Chondrocyte (in vitro differentiated cells): ENCODE results near the gene FANCG. TPM values are rescaled to one million over a fixed set of nuclear protein-coding genes. Genes with fewer than 3 reads are reported as not detected.
A peak's percentile ranks its signal among the peaks of the same experiment; 100 is the strongest.

Experiments
- DNase-seq: peaks from one replicate; pipeline ENCODE4 v3.0.0; 2021; ENCODE audit warnings: mixed read lengths, low spot score
- H3K27ac Mint-ChIP-seq: one replicate; pipeline ENCODE4 v1.8.0; 2021; ENCODE audit warnings: mild to moderate bottlenecking, moderate library complexity, mixed read lengths; ENCODE audit not compliant: unreplicated experiment
- H3K27me3 Mint-ChIP-seq: 2 replicates; pipeline ENCODE4 v1.8.0; 2021; ENCODE audit warnings: low read depth, mixed read lengths
- H3K36me3 Mint-ChIP-seq: 2 replicates; pipeline ENCODE4 v1.8.0; 2021; ENCODE audit warnings: low read depth, mixed read lengths
- H3K4me1 Mint-ChIP-seq: 2 replicates; pipeline ENCODE4 v1.8.0; 2021; ENCODE audit warnings: low read depth, mild to moderate bottlenecking, mixed read lengths
- H3K4me3 Mint-ChIP-seq: one replicate; pipeline ENCODE4 v1.8.0; 2021; ENCODE audit warnings: mild to moderate bottlenecking, moderate library complexity, mixed read lengths; ENCODE audit not compliant: unreplicated experiment
- H3K9me3 Mint-ChIP-seq: 2 replicates; pipeline ENCODE4 v1.8.0; 2021; ENCODE audit warnings: low read depth, mixed read lengths
- total RNA-seq: library from RNA; stranded (reverse); gene quantifications from 3 replicates; pipeline ENCODE4 v1.2.1, GENCODE V29; 2021
- TF ChIP-seq, protein P1 (sequence below): fragments of 200-600 bp; sonication (generic); IDR thresholded peaks from 2 replicates; pipeline ENCODE4 v1.5.0; 2021; ENCODE audit warnings: antibody characterized with exemption, mild to moderate bottlenecking, moderate library complexity

FANCG gene
- total RNA-seq, 1 donor from 2014 or later: 14.9 TPM

DNA sequence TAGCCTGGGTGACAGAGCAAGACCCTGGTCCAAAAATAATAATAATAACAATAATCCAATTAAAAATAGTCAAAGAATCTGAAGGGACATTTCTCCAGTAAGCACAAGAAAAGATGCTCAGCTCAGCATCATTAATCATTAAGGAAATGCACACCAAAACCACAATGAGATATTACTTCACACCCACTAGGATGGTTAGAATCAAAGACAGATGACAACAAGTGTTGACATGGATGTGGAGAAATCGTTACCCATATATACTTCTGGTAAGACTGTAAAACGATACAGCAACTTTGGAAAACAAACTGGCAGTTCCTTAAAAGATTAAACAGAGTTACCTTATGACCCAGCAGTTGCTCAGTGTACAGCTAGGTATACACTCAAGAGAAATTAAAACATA, 5.3 kb upstream of the FANCG start:
- DNase-seq: no peak
- Mint-ChIP-seq H3K4me1 (peaks cover 4% of the 10 kb centered on the region), H3K27me3 (no peaks in the 10 kb centered on the region), H3K36me3 (peaks cover 9% of the 10 kb centered on the region), H3K4me3 (no peak overlapping the region), H3K9me3 (no peaks in the 10 kb centered on the region), H3K27ac (no peak overlapping the region)
- TF ChIP-seq, protein P1, sequence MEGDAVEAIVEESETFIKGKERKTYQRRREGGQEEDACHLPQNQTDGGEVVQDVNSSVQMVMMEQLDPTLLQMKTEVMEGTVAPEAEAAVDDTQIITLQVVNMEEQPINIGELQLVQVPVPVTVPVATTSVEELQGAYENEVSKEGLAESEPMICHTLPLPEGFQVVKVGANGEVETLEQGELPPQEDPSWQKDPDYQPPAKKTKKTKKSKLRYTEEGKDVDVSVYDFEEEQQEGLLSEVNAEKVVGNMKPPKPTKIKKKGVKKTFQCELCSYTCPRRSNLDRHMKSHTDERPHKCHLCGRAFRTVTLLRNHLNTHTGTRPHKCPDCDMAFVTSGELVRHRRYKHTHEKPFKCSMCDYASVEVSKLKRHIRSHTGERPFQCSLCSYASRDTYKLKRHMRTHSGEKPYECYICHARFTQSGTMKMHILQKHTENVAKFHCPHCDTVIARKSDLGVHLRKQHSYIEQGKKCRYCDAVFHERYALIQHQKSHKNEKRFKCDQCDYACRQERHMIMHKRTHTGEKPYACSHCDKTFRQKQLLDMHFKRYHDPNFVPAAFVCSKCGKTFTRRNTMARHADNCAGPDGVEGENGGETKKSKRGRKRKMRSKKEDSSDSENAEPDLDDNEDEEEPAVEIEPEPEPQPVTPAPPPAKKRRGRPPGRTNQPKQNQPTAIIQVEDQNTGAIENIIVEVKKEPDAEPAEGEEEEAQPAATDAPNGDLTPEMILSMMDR: no peak

DNA sequence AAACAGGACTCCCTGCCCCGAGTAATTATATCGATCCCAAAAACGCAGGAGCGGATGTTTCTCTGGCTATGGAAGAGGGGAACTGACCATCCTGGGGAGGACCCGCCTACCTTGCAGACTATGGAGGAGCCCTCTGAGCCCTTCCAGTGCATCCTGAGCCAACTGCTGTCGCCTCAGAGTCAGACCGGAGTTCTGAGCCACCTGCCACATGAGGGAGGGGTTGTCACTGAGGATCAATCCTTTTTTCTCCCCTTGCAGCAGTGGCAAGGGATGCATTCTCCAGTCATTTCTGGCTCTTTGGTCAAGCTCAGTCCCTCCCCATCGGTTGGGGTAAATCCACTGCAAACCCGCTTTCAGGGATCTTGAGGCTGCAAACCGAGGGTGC, 709 bp downstream of the FANCG start:
- Mint-ChIP-seq H3K4me3 (peak overlapping the region; percentile 89), H3K36me3 (peaks cover 10% of the 10 kb centered on the region), H3K9me3 (no peaks in the 10 kb centered on the region), H3K27ac (peak overlapping the region; percentile 93), H3K27me3 (no peaks in the 10 kb centered on the region), H3K4me1 (peaks cover 23% of the 10 kb centered on the region)
- DNase-seq: no peak
- TF ChIP-seq, protein P1: no peak

DNA sequence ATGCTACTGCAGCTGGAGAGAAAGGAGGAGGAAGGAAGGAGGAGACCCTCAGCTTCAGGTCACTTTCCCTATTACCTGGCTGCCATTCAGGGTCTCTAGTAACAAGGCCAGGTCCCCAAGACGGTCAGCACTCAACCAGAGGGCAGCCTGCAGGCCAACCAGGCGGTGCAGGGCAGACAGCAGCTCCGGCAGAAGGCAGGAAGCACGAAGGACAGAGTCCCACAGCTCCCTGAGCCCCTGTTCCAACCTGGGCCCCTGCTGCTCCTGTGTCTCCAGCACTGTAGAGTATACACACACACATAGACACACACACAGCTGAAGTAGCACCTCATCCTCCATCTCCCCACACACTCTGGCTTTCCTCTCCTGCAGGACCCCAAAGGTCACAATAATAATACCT, 1.7 kb downstream of the FANCG start:
- Mint-ChIP-seq H3K9me3 (no peaks in the 10 kb centered on the region), H3K27ac (peak overlapping the region; percentile 22), H3K27me3 (no peaks in the 10 kb centered on the region), H3K36me3 (peaks cover 10% of the 10 kb centered on the region), H3K4me1 (peaks cover 24% of the 10 kb centered on the region), H3K4me3 (peak overlapping the region; percentile 89)
- TF ChIP-seq, protein P1: no peak
- DNase-seq: no peak

DNA sequence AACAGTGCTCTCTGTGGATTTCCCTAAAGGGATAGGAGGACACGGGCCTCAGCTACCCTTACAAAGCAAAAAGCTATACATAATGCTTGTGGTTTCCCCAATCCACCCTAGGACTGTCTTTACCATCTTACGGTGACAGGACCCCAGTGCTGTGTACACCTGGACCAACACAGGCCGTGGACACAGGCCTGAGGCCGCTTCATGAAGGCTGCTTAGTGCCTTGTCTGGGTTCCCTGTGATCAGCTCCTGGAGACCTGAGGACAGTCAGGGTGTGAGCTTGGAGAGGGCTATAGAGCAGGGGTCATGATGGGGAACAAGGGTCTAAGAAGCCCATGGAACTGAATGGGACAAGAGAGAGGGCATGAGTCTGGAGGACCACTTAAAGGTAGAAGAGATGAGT, 2.9 kb downstream of the FANCG start:
- TF ChIP-seq, protein P1: no peak
- H3K4me1 Mint-ChIP-seq: peaks cover 30% of the 10 kb centered on the region
- H3K9me3 Mint-ChIP-seq: no peaks in the 10 kb centered on the region
- no peak overlapping the region for H3K27ac Mint-ChIP-seq
- H3K36me3 Mint-ChIP-seq: peaks cover 10% of the 10 kb centered on the region
- DNase-seq: no peak
- no peaks in the 10 kb centered on the region for H3K27me3 Mint-ChIP-seq
- no peak overlapping the region for H3K4me3 Mint-ChIP-seq

DNA sequence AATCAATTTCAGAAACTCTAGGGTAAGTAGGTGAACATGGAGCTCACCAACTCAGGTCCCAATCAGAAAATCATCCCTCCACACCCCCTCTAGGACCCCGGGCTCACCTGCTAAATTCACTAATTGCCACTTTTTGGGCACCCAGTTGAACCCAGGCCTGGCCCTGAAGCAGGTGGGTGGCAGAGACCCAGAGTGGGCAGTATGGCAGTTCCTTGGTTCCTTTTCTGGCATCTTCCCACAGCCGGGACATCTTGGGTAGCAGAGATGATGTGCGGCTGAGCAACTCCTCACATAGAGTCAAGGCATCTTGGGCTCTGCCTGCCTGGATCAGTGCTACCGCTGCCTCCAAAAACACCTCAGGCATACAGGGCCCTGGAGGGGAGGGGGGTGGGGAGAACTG, 4.4 kb downstream of the FANCG start:
- H3K4me3 Mint-ChIP-seq: no peak overlapping the region

More for the DNA sequence above, 4.4 kb downstream of the FANCG start:
- Mint-ChIP-seq H3K9me3 (no peaks in the 10 kb centered on the region), H3K36me3 (peaks cover 10% of the 10 kb centered on the region), H3K27me3 (no peaks in the 10 kb centered on the region), H3K4me1 (peaks cover 36% of the 10 kb centered on the region), H3K27ac (no peak overlapping the region)
- DNase-seq: no peak
- TF ChIP-seq, protein P1: no peak
